GM23338 (cell line): ENCODE data around the gene MESP1. TPM values are rescaled to one million over a fixed set of nuclear protein-coding genes. Genes with fewer than 3 reads are reported as not detected.

Source experiments
- ATAC-seq: fragments of 200-7000 bp; cut with Tn5 transposase; 3 replicates; pipeline ENCODE4 v1.9.1; 2020
- DNase-seq: peaks from one replicate; pipeline ENCODE4 v3.0.0-alpha.2; 2015; ENCODE audit warnings: low spot score
- H2AFZ ChIP-seq: fragments of 200-600 bp; sonication (generic); 2 replicates; pipeline ENCODE4 v1.8.0; 2016; ENCODE audit warnings: antibody characterized with exemption, mild to moderate bottlenecking, moderate library complexity
- H3F3A ChIP-seq: fragments of 200-600 bp; sonication (generic); replicated peaks from 2 replicates; pipeline ENCODE4 v1.8.0; 2017; ENCODE audit warnings: antibody characterized with exemption, mixed run types, low read depth
- H3K27ac ChIP-seq: fragments of 200-600 bp; sonication (generic); 2 replicates; pipeline ENCODE4 v1.6.1; 2016; ENCODE audit warnings: low read depth
- H3K27me3 ChIP-seq: fragments of 200-600 bp; sonication (generic); 2 replicates; pipeline ENCODE4 v1.8.0; 2016; ENCODE audit warnings: mild to moderate bottlenecking, mixed run types, moderate library complexity; ENCODE audit not compliant: insufficient read depth
- H3K36me3 ChIP-seq: fragments of 200-600 bp; sonication (generic); 2 replicates; pipeline ENCODE4 v1.8.0; 2016; ENCODE audit warnings: mild to moderate bottlenecking; ENCODE audit not compliant: insufficient read depth
- H3K4me1 ChIP-seq: fragments of 200-600 bp; sonication (generic); 2 replicates; pipeline ENCODE4 v1.8.0; 2016; ENCODE audit warnings: mild to moderate bottlenecking, moderate library complexity; ENCODE audit not compliant: insufficient read depth
- H3K4me2 ChIP-seq: fragments of 200-600 bp; sonication (generic); 2 replicates; pipeline ENCODE4 v1.7.1; 2017; ENCODE audit warnings: mixed run types
- H3K4me3 ChIP-seq: fragments of 200-600 bp; sonication (generic); 2 replicates; pipeline ENCODE4 v1.6.1; 2016; ENCODE audit warnings: mixed run types
- H3K79me2 ChIP-seq: fragments of 200-600 bp; sonication (generic); replicated peaks from 2 replicates; pipeline ENCODE4 v1.8.0; 2017; ENCODE audit warnings: mild to moderate bottlenecking; ENCODE audit not compliant: insufficient read depth
- H3K9me2 ChIP-seq: fragments of 200-600 bp; sonication (generic); 2 replicates; pipeline ENCODE4 v1.8.0; 2017; ENCODE audit not compliant: insufficient read depth
- H4K20me1 ChIP-seq: fragments of 200-600 bp; sonication (generic); replicated peaks from 2 replicates; pipeline ENCODE4 v1.8.0; 2017; ENCODE audit warnings: mild to moderate bottlenecking; ENCODE audit not compliant: insufficient read depth
- H3K27ac Mint-ChIP-seq: 2 replicates; pipeline ENCODE4 v1.8.0; 2020; ENCODE audit warnings: inconsistent platforms, mild to moderate bottlenecking, moderate library complexity, mixed read lengths
- H3K27me3 Mint-ChIP-seq: 3 replicates; pipeline ENCODE4 v1.8.0; 2022; ENCODE audit warnings: low read depth, mild to moderate bottlenecking, moderate library complexity, mixed read lengths, inconsistent platforms; ENCODE audit not compliant: insufficient read depth, poor library complexity
- H3K36me3 Mint-ChIP-seq: 3 replicates; pipeline ENCODE4 v1.8.0; 2021; ENCODE audit warnings: low read depth, mild to moderate bottlenecking, inconsistent platforms, moderate library complexity, mixed read lengths
- H3K4me1 Mint-ChIP-seq: 3 replicates; pipeline ENCODE4 v1.8.0; 2020; ENCODE audit warnings: mild to moderate bottlenecking, inconsistent platforms, mixed read lengths
- H3K4me3 Mint-ChIP-seq: 3 replicates; pipeline ENCODE4 v1.8.0; 2021; ENCODE audit warnings: moderate library complexity, mild to moderate bottlenecking, inconsistent platforms, mixed read lengths
- H3K9me3 Mint-ChIP-seq: 3 replicates; pipeline ENCODE4 v1.8.0; 2020; ENCODE audit warnings: moderate library complexity, mild to moderate bottlenecking, inconsistent platforms, mixed read lengths
- CREB1 ChIP-seq: fragments of 250-450 bp; sonication (Bioruptor Pico); IDR thresholded peaks from 2 replicates; pipeline ENCODE4 v1.5.0; 2020; ENCODE audit warnings: low read depth, mild to moderate bottlenecking, moderate library complexity
- CTCF ChIP-seq, 2 experiments: fragments of 200-600 bp in 1 of 2; sonication (generic) in 1 of 2; conservative IDR thresholded peaks; 2 replicates each; pipeline versions ENCODE4 v1.5.1 to v1.6.1; 2016 to 2017; ENCODE audit warnings: antibody characterized with exemption in 2 of 2, low read depth in 2 of 2, mild to moderate bottlenecking in 2 of 2, moderate library complexity in 1 of 2
- EZH2 ChIP-seq: fragments of 200-600 bp; sonication (generic); IDR thresholded peaks from one replicate; pipeline ENCODE4 v1.8.0; 2017; ENCODE audit warnings: antibody characterized with exemption, mild to moderate bottlenecking, low read depth; ENCODE audit not compliant: unreplicated experiment
- EZH2phosphoT487 ChIP-seq: fragments of 200-600 bp; sonication (generic); IDR thresholded peaks from one replicate; pipeline ENCODE4 v1.8.1; 2018; ENCODE audit warnings: antibody characterized with exemption; ENCODE audit not compliant: unreplicated experiment
- JUNB ChIP-seq: IDR thresholded peaks from one replicate; pipeline ENCODE4 v1.6.1; 2016; ENCODE audit warnings: antibody characterized with exemption; ENCODE audit not compliant: unreplicated experiment
- NANOG ChIP-seq: IDR thresholded peaks from 2 replicates; pipeline ENCODE4 v1.6.1; 2016; ENCODE audit warnings: antibody characterized with exemption, borderline replicate concordance
- POLR2AphosphoS5 ChIP-seq: IDR thresholded peaks from 2 replicates; pipeline ENCODE4 v1.6.1; 2016; ENCODE audit warnings: antibody characterized with exemption, low read depth
- STAT1 ChIP-seq: IDR thresholded peaks from one replicate; pipeline ENCODE4 v1.6.1; 2016; ENCODE audit warnings: antibody characterized with exemption; ENCODE audit not compliant: unreplicated experiment
- ZNF114 ChIP-seq: fragments of 250-450 bp; sonication (Bioruptor Pico); IDR thresholded peaks from 2 replicates; pipeline ENCODE4 v1.5.0; 2020; ENCODE audit warnings: mild to moderate bottlenecking, moderate library complexity
- ZNF331 ChIP-seq: fragments of 250-450 bp; sonication (Bioruptor Pico); IDR thresholded peaks from 2 replicates; pipeline ENCODE4 v1.5.0; 2020; ENCODE audit warnings: low read depth, mild to moderate bottlenecking, moderate library complexity
- polyA plus RNA-seq: library from polyadenylated mRNA; unstranded; fragments of >200 nt; fragmentation: Nextera tagmentation; extraction: Ambion mirVana; gene quantifications from 2 replicates; pipeline ENCODE4 v1.2.1, GENCODE V29; 2016
- total RNA-seq: library from RNA; depleted of rRNA; stranded (reverse); fragments of >200 nt; shearing (Covaris generic); gene quantifications from 2 replicates; pipeline ENCODE4 v1.2.3, GENCODE V29; 2014
- TF ChIP-seq, protein P1 (sequence below): fragments of 250-450 bp; sonication (Bioruptor Pico); IDR thresholded peaks from 2 replicates; pipeline ENCODE4 v1.5.0; 2020; ENCODE audit warnings: mild to moderate bottlenecking, moderate library complexity

MESP1 gene
- total and polyA plus RNA-seq, 2 experiments from 2014 or later: 0.21 to 0.91 TPM

DNA sequence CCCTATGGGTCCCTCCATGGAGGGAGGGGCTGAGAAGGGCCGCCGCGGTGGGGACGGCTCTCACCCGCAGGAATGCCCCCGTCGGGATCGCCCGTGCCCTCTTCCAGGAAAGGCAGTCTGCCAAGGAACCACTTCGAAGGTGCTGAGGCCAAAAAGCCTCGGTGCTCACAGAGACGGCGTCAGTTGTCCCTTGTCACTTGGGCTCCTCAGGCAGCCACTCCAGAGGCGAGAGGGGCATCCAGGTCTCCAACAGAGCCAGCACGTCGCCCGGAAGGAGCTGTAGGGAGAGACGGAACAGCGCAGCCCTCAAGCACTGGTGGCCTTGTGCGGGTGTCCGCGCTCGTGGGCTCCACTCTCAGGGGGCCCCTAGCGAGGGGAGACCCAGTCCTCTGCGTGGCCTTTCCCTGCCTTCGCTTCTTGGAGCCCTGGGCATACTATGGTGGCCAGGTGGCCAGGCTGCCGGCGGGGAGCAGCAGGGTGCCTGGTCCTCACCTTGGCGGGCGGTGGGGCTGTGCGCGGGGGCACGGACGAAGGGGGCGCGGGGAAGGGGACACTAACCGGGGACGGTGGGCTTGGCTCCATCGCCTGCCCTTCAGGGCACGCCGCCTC is 994 bp downstream of the MESP1 start (continued):
- no peak for TF ChIP-seq EZH2phosphoT487
- no peak for TF ChIP-seq POLR2AphosphoS5
- no peak for TF ChIP-seq NANOG
- no peak for TF ChIP-seq JUNB

- H2AFZ ChIP-seq: no peak overlapping the region
- Mint-ChIP-seq H3K4me1 (peaks cover 21% of the 10 kb centered on the region), H3K27ac (no peak overlapping the region), H3K27me3 (peaks cover 17% of the 10 kb centered on the region), H3K9me3 (no peaks in the 10 kb centered on the region), H3K4me3 (peak overlapping the region; percentile 56), H3K36me3 (no peaks in the 10 kb centered on the region)
- no peaks in the 10 kb centered on the region for H3K9me2 ChIP-seq
- no peak overlapping the region for H3K27ac ChIP-seq
- peak overlapping the region; percentile 91; the same call in 1 of the 2 replicates for H3K4me2 ChIP-seq
- no peaks in the 10 kb centered on the region for H3K79me2 ChIP-seq
- no peaks in the 10 kb centered on the region; the same call in 1 of the 2 replicates for H3K36me3 ChIP-seq
- TF ChIP-seq STAT1: no peak
- peaks cover 31% of the 10 kb centered on the region for H3K4me1 ChIP-seq
- H3K27me3 ChIP-seq: peaks cover 81% of the 10 kb centered on the region
- H4K20me1 ChIP-seq: peaks cover 10% of the 10 kb centered on the region; the same call in 1 of the 2 replicates
- H3F3A ChIP-seq: peaks cover 12% of the 10 kb centered on the region; the same call in 1 of the 2 replicates
- no peak for DNase-seq
- peak overlapping the region; percentile 69 for H3K4me3 ChIP-seq
- no peak for ATAC-seq
Observed at GRCh38 chr15:89749526-89749925, 1.5 kb downstream of the MESP1 start.

GRCh38 chr15:89749054-89749453 is 2.0 kb downstream of the MESP1 start:
- no peak for ATAC-seq
- 0 out of 2 replicates have a peak overlapping the region, but pooled peaks have one; percentile 79 for H3K4me2 ChIP-seq
- peaks cover 31% of the 10 kb centered on the region for H3K4me1 ChIP-seq
- no peak overlapping the region for H3K27ac ChIP-seq
- H3F3A ChIP-seq: peaks cover 12% of the 10 kb centered on the region; the same call in 1 of the 2 replicates
- H4K20me1 ChIP-seq: peaks cover 10% of the 10 kb centered on the region; the same call in 1 of the 2 replicates
- DNase-seq: no peak
- Mint-ChIP-seq H3K36me3 (no peaks in the 10 kb centered on the region), H3K27me3 (peaks cover 21% of the 10 kb centered on the region), H3K9me3 (no peaks in the 10 kb centered on the region), H3K4me3 (no peak overlapping the region; the same call in 2 of the 3 replicates), H3K27ac (no peak overlapping the region), H3K4me1 (peaks cover 21% of the 10 kb centered on the region)
- H3K9me2 ChIP-seq: no peaks in the 10 kb centered on the region
- peaks cover 81% of the 10 kb centered on the region for H3K27me3 ChIP-seq
- H3K36me3 ChIP-seq: no peaks in the 10 kb centered on the region; the same call in 1 of the 2 replicates
- H3K79me2 ChIP-seq: no peaks in the 10 kb centered on the region
- no peak overlapping the region for H2AFZ ChIP-seq
- H3K4me3 ChIP-seq: no peak overlapping the region
- TF ChIP-seq JUNB (no peak), EZH2 (no peak), STAT1 (no peak), NANOG (no peak), CREB1 (no peak), EZH2phosphoT487 (no peak), CTCF (conservative IDR thresholded peaks at IDR 0.05; ENCODE audit: low read depth in 2 of 2) (no peak), ZNF114 (CRISPR knock-in tag) (no peak), POLR2AphosphoS5 (no peak), ZNF331 (CRISPR knock-in tag) (no peak)
- TF ChIP-seq, protein P1, sequence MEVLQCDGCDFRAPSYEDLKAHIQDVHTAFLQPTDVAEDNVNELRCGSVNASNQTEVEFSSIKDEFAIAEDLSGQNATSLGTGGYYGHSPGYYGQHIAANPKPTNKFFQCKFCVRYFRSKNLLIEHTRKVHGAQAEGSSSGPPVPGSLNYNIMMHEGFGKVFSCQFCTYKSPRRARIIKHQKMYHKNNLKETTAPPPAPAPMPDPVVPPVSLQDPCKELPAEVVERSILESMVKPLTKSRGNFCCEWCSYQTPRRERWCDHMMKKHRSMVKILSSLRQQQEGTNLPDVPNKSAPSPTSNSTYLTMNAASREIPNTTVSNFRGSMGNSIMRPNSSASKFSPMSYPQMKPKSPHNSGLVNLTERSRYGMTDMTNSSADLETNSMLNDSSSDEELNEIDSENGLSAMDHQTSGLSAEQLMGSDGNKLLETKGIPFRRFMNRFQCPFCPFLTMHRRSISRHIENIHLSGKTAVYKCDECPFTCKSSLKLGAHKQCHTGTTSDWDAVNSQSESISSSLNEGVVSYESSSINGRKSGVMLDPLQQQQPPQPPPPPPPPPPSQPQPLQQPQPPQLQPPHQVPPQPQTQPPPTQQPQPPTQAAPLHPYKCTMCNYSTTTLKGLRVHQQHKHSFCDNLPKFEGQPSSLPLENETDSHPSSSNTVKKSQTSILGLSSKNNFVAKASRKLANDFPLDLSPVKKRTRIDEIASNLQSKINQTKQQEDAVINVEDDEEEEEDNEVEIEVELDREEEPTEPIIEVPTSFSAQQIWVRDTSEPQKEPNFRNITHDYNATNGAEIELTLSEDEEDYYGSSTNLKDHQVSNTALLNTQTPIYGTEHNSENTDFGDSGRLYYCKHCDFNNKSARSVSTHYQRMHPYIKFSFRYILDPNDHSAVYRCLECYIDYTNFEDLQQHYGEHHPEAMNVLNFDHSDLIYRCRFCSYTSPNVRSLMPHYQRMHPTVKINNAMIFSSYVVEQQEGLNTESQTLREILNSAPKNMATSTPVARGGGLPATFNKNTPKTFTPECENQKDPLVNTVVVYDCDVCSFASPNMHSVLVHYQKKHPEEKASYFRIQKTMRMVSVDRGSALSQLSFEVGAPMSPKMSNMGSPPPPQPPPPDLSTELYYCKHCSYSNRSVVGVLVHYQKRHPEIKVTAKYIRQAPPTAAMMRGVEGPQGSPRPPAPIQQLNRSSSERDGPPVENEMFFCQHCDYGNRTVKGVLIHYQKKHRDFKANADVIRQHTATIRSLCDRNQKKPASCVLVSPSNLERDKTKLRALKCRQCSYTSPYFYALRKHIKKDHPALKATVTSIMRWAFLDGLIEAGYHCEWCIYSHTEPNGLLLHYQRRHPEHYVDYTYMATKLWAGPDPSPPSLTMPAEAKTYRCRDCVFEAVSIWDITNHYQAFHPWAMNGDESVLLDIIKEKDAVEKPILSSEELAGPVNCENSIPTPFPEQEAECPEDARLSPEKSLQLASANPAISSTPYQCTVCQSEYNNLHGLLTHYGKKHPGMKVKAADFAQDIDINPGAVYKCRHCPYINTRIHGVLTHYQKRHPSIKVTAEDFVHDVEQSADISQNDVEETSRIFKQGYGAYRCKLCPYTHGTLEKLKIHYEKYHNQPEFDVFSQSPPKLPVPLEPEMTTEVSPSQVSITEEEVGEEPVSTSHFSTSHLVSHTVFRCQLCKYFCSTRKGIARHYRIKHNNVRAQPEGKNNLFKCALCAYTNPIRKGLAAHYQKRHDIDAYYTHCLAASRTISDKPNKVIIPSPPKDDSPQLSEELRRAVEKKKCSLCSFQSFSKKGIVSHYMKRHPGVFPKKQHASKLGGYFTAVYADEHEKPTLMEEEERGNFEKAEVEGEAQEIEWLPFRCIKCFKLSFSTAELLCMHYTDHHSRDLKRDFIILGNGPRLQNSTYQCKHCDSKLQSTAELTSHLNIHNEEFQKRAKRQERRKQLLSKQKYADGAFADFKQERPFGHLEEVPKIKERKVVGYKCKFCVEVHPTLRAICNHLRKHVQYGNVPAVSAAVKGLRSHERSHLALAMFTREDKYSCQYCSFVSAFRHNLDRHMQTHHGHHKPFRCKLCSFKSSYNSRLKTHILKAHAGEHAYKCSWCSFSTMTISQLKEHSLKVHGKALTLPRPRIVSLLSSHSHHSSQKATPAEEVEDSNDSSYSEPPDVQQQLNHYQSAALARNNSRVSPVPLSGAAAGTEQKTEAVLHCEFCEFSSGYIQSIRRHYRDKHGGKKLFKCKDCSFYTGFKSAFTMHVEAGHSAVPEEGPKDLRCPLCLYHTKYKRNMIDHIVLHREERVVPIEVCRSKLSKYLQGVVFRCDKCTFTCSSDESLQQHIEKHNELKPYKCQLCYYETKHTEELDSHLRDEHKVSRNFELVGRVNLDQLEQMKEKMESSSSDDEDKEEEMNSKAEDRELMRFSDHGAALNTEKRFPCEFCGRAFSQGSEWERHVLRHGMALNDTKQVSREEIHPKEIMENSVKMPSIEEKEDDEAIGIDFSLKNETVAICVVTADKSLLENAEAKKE (CRISPR knock-in tag): no peak
